H9 (cell line): ENCODE measurements around the gene PLXNA2. TPM values are rescaled to one million over a fixed set of nuclear protein-coding genes. Genes with fewer than 3 reads are reported as not detected.

ENCODE experiments used
- DNase-seq: peaks from one replicate; pipeline ENCODE4 v3.0.0-alpha.2; 2017
- H2AFZ ChIP-seq: one replicate; pipeline ENCODE4 v1.6.1; 2013; ENCODE audit warnings: mild to moderate bottlenecking, low read length, control low read depth, moderate library complexity
- H2AK5ac ChIP-seq: 2 replicates; pipeline ENCODE4 v1.6.1; 2013; ENCODE audit warnings: low read length, control low read depth, mixed read lengths; ENCODE audit not compliant: insufficient read length
- H2BK120ac ChIP-seq: one replicate; pipeline ENCODE4 v1.6.1; 2013; ENCODE audit warnings: low read depth, mild to moderate bottlenecking, low read length, control low read depth, inconsistent platforms; ENCODE audit not compliant: poor library complexity, severe bottlenecking
- H2BK12ac ChIP-seq: 2 replicates; pipeline ENCODE4 v1.6.1; 2013; ENCODE audit warnings: low read length, control low read depth, mixed read lengths, low read depth; ENCODE audit not compliant: insufficient read length
- H2BK15ac ChIP-seq: 2 replicates; pipeline ENCODE4 v1.6.1; 2013; ENCODE audit warnings: low read depth, low read length, control low read depth
- H2BK20ac ChIP-seq: one replicate; pipeline ENCODE4 v1.6.1; 2013; ENCODE audit warnings: low read depth, mild to moderate bottlenecking, low read length, control low read depth, inconsistent platforms; ENCODE audit not compliant: poor library complexity, severe bottlenecking
- H2BK5ac ChIP-seq: 2 replicates; pipeline ENCODE4 v1.6.1; 2013; ENCODE audit warnings: low read length, control low read depth, mixed read lengths; ENCODE audit not compliant: insufficient read length
- H3K14ac ChIP-seq: 2 replicates; pipeline ENCODE4 v1.6.1; 2013; ENCODE audit warnings: low read length, control low read depth; ENCODE audit not compliant: insufficient read depth
- H3K18ac ChIP-seq: 2 replicates; pipeline ENCODE4 v1.6.1; 2013; ENCODE audit warnings: low read depth, mild to moderate bottlenecking, mixed read lengths, low read length, control low read depth; ENCODE audit not compliant: insufficient read length
- H3K23ac ChIP-seq: 2 replicates; pipeline ENCODE4 v1.6.1; 2013; ENCODE audit warnings: low read length, control low read depth, mixed read lengths, low read depth; ENCODE audit not compliant: insufficient read length
- H3K23me2 ChIP-seq: 2 replicates; pipeline ENCODE4 v1.6.1; 2013; ENCODE audit warnings: low read depth, mild to moderate bottlenecking, mixed read lengths, low read length, control low read depth; ENCODE audit not compliant: insufficient read length, poor library complexity, severe bottlenecking
- H3K27ac ChIP-seq: 2 replicates; pipeline ENCODE4 v1.5.1; 2013; ENCODE audit warnings: low read length, control low read depth, mixed read lengths, low read depth; ENCODE audit not compliant: insufficient read length
- H3K27me3 ChIP-seq: 2 replicates; pipeline ENCODE4 v1.6.1; 2013; ENCODE audit warnings: low read length, control low read depth, inconsistent platforms; ENCODE audit not compliant: insufficient read depth
- H3K4ac ChIP-seq: 2 replicates; pipeline ENCODE4 v1.6.1; 2013; ENCODE audit warnings: low read depth, mild to moderate bottlenecking, control low read depth, inconsistent platforms, low read length, moderate library complexity
- H3K4me1 ChIP-seq: 2 replicates; pipeline ENCODE4 v1.6.1; 2013; ENCODE audit warnings: low read length, control low read depth, inconsistent platforms; ENCODE audit not compliant: insufficient read depth
- H3K4me2 ChIP-seq: 2 replicates; pipeline ENCODE4 v1.6.1; 2013; ENCODE audit warnings: low read length, control low read depth, mixed read lengths; ENCODE audit not compliant: insufficient read length, insufficient read depth
- H3K56ac ChIP-seq: 2 replicates; pipeline ENCODE4 v1.6.1; 2013; ENCODE audit warnings: low read depth, mild to moderate bottlenecking, mixed read lengths, low read length, control low read depth; ENCODE audit not compliant: insufficient read length
- H3K79me1 ChIP-seq: 2 replicates; pipeline ENCODE4 v1.6.1; 2013; ENCODE audit warnings: low read depth, mild to moderate bottlenecking, moderate library complexity, low read length, control low read depth, inconsistent platforms; ENCODE audit not compliant: insufficient read depth, poor library complexity, severe bottlenecking
- H3K79me2 ChIP-seq: 2 replicates; pipeline ENCODE4 v1.6.1; 2013; ENCODE audit warnings: low read length, control low read depth, inconsistent platforms; ENCODE audit not compliant: insufficient read depth
- H3K9ac ChIP-seq: 2 replicates; pipeline ENCODE4 v1.6.1; 2013; ENCODE audit warnings: low read length, control low read depth, mixed read lengths; ENCODE audit not compliant: insufficient read length; ENCODE audit errors: extremely low read depth
- H3K9me3 ChIP-seq: one replicate; pipeline ENCODE4 v1.6.1; 2013; ENCODE audit warnings: low read depth, low read length, inconsistent platforms; ENCODE audit not compliant: control insufficient read depth
- H3T11ph ChIP-seq: one replicate; pipeline ENCODE4 v1.6.1; 2013; ENCODE audit warnings: mild to moderate bottlenecking, low read length, control low read depth, inconsistent platforms
- H4K20me1 ChIP-seq: one replicate; pipeline ENCODE4 v1.6.1; 2013; ENCODE audit not compliant: control insufficient read depth, insufficient read length, insufficient read depth
- H4K5ac ChIP-seq: 2 replicates; pipeline ENCODE4 v1.6.1; 2013; ENCODE audit warnings: low read depth, mild to moderate bottlenecking, mixed read lengths, low read length, control low read depth; ENCODE audit not compliant: insufficient read length
- H4K8ac ChIP-seq: replicated peaks from 2 replicates; pipeline ENCODE4 v1.6.1; 2013; ENCODE audit warnings: low read length, control low read depth, mixed read lengths, low read depth; ENCODE audit not compliant: insufficient read length
- H4K91ac ChIP-seq: 2 replicates; pipeline ENCODE4 v1.6.1; 2013; ENCODE audit warnings: low read depth, mild to moderate bottlenecking, moderate library complexity, mixed read lengths, low read length, control low read depth; ENCODE audit not compliant: insufficient read length
- H3K27ac Mint-ChIP-seq, 3 experiments: 2 replicates in 2 of 3; 3 replicates in 1 of 3; pipeline ENCODE4 v1.8.0; 2020 to 2021; ENCODE audit warnings: mixed read lengths in 3 of 3, mild to moderate bottlenecking in 1 of 3, moderate library complexity in 1 of 3
- H3K27me3 Mint-ChIP-seq: 2 replicates; pipeline ENCODE4 v1.8.0; 2021; ENCODE audit warnings: low read depth, mild to moderate bottlenecking, moderate library complexity, mixed read lengths
- H3K36me3 Mint-ChIP-seq, 3 experiments: 2 replicates in 2 of 3; 3 replicates in 1 of 3; pipeline ENCODE4 v1.8.0; 2020 to 2021; ENCODE audit warnings: low read depth in 3 of 3, mixed read lengths in 3 of 3; ENCODE audit not compliant: insufficient read depth in 1 of 3
- H3K4me1 Mint-ChIP-seq, 2 experiments: 2 replicates each; pipeline ENCODE4 v1.8.0; 2020; ENCODE audit warnings: mixed read lengths in 2 of 2
- H3K4me3 Mint-ChIP-seq, 2 experiments: 2 replicates in 1 of 2; 3 replicates in 1 of 2; pipeline ENCODE4 v1.8.0; 2020 to 2021; ENCODE audit warnings: mild to moderate bottlenecking in 2 of 2, mixed read lengths in 2 of 2, moderate library complexity in 1 of 2
- H3K9me3 Mint-ChIP-seq, 2 experiments: 2 replicates in 1 of 2; 3 replicates in 1 of 2; pipeline ENCODE4 v1.8.0; 2020; ENCODE audit warnings: mild to moderate bottlenecking in 2 of 2, mixed read lengths in 2 of 2, moderate library complexity in 1 of 2
- CTCF ChIP-seq: fragments of 200-600 bp; sonication (generic); conservative IDR thresholded peaks from 3 replicates; pipeline ENCODE4 v1.8.0; 2021; ENCODE audit warnings: antibody characterized with exemption, mild to moderate bottlenecking
- WGBS: extraction: QIAGEN DNeasy Blood & Tissue Kit; methylation state at CpG from one replicate; pipeline ENCODE4 v1.1.7; 2013; ENCODE audit warnings: missing lambda C conversion rate, low lambda C conversion rate, mixed read lengths; ENCODE audit not compliant: insufficient read length; ENCODE audit errors: extremely low coverage; 5-methylcytosine and 5-hydroxymethylcytosine counted together
- total RNA-seq: library from RNA; stranded (reverse); gene quantifications from 2 replicates; pipeline ENCODE4 v1.2.1, GENCODE V29; 2021

PLXNA2 gene
- total RNA-seq, 1 experiment from 2014 or later, result 0.57 TPM

DNA sequence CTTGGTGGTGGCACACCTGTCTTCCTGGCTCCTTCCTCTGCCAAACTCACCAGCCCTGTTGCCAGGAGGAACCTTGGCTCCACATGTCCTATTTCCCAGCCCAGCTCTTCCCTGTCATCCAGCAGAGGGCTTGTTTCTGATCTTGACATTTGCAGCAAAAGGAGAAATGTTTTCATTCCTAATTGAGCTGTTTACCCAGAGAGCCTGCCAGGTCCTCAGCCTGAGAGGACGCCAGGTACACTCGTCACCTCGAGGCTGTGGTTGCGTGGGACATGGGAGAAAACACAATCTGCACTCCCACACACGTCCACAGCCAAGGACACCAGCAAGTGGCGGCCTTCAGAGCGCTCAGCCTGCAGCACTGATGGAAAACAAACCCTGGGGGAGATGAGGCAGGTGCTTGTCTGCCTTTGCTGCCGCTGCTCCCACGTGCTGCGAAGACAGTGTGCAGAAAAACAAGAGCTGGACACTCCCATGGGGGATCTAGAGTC is 200.4 kb downstream of the PLXNA2 start:
- H3K4me3 Mint-ChIP-seq, result no peak overlapping the region

More for the DNA sequence above, 200.4 kb downstream of the PLXNA2 start:
- Histone ChIP-seq H3K27me3 (no peaks in the 10 kb centered on the region), H2BK12ac (no peak overlapping the region), H4K91ac (no peak overlapping the region), H3K4ac (no peak overlapping the region), H2AFZ (no peak overlapping the region), H3K4me1 (no peaks in the 10 kb centered on the region; the same call in 1 of the 2 replicates), H4K8ac (no peak overlapping the region), H3K18ac (no peak overlapping the region), H3K4me2 (no peak overlapping the region), H2BK15ac (no peak overlapping the region), H3K79me1 (no peaks in the 10 kb centered on the region), H3K14ac (peak overlapping the region; percentile 20; the same call in 1 of the 2 replicates), H4K5ac (no peak overlapping the region), H3K9ac (no peak overlapping the region), H3T11ph (no peak overlapping the region), H3K79me2 (no peaks in the 10 kb centered on the region), H4K20me1 (no peaks in the 10 kb centered on the region), H3K23me2 (no peaks in the 10 kb centered on the region), H2BK20ac (no peak overlapping the region), H3K56ac (no peak overlapping the region), H2BK120ac (no peak overlapping the region), H2BK5ac (no peak overlapping the region), H3K27ac (no peak overlapping the region), H3K9me3 (no peaks in the 10 kb centered on the region), H3K23ac (no peak overlapping the region), H2AK5ac (no peak overlapping the region)
- no CpG with 5 or more reads among the region's 10 CpGs for WGBS
- Mint-ChIP-seq H3K27me3 (peaks cover 2% of the 10 kb centered on the region), H3K4me1 (peaks cover 10 to 33% of the 10 kb centered on the region in 2 experiments), H3K9me3 (no peaks in the 10 kb centered on the region), H3K36me3 (no peaks in the 10 kb centered on the region), H3K27ac (no peak overlapping the region)
- no peak for DNase-seq
- TF ChIP-seq CTCF, result no peak
